GM21786 (cell line): ENCODE results near the gene FRMD3.

Experiments
- ATAC-seq: cut with Tn5 transposase; IDR thresholded peaks from one replicate; pipeline ENCODE4 v1.9.1; 2021; ENCODE audit not compliant: unreplicated experiment

The FRMD3 gene

DNA sequence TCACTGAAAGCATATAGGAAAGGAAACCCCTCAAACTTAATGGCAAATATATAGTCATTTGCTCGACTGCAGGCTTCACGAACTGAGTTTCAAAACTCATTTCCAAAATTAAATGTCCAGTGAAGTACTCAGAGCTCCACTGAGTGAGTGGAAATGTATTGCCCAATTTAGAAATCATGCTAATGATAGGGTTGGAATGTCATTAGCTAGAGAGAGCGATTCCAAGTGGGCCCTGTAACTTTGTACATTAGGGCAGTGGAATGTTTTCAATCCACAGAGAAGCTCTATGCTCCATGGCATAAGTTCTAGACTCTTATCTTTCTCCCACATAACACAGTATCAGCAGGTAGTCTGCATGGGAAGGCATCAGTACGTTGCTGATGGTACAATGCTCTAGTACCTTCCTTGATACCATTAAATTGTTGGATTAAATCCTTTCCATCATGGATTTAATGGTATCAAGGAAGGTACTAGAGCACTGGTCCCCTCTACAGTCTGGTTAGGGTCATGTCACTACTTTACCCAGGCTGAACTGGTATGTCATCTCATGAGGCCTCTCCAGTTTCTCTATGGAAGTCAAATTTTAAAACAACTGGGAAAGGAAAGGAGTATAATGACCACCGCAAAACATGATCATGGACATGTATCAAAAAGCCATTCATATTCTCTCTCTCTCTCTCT is 292.1 kb downstream of the FRMD3 start:
- no peak for ATAC-seq

DNA sequence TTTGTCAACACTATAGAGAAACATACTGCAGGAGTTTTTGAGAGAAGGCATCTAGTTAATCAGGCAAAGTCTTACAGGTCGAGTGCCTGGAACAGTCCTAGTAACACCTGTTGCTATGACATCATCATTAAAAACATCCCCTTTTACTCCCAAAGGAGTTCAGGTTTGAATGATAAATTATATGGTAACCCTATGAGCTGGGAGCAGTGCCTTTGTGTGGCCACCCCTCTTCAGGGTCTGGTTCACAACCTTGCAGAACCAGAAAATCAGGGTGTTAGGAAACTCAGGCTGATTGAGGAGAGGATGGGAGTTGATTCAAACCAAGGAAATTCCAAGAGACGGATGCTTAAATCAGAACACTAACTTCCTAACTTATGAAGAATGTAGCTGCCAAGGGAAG is 296.1 kb downstream of the FRMD3 start:
- ATAC-seq: no peak

DNA sequence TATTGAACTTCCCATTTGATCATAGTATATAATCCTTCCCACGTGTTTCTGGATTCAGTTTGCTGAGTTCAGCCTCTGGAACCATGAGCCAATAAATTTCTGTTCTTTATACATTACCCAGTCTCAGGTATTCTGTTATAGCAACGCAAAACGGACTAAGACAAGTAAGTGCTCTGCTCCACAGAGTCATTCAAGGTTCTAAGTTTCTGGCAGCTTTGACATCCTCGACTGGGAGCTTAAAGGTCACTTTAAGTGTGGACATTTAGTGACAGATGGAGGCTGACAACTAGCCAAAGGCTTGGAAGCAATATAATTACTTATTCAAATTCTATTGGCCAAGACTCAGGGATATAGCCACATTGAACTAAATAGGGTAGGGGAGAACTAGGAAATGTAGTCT is 297.5 kb downstream of the FRMD3 start:
- no peak for ATAC-seq

GRCh38 chr9:83239747-83240146 is 298.5 kb downstream of the FRMD3 start:
- ATAC-seq: no peak

GRCh38 chr9:83238871-83239640 is 299.1 kb downstream of the FRMD3 start:
- ATAC-seq: no peak

- no peak for ATAC-seq
These were observed 302.0 kb downstream of the FRMD3 start for GRCh38 chr9:83236029-83236696.

- ATAC-seq: no peak
These were observed 302.7 kb downstream of the FRMD3 start for GRCh38 chr9:83235526-83235925.

DNA sequence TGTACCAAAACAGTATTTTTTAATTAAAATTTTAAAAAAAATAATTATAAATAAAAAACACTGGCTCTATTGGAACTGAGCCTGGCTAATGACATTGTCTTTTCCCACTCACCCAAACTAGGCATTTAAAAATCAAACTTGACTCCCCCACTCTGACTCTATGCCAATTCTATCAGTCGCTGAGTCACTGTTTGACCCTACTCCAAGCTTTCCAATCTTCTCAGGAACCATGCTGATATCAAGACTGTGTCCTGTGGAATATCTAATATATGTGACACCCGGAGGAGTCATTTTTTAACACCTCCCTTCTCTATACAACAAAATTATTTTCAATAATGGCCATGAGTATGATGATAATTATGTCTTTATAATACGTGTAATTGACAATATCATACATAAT is 303.7 kb downstream of the FRMD3 start:
- ATAC-seq: no peak

DNA sequence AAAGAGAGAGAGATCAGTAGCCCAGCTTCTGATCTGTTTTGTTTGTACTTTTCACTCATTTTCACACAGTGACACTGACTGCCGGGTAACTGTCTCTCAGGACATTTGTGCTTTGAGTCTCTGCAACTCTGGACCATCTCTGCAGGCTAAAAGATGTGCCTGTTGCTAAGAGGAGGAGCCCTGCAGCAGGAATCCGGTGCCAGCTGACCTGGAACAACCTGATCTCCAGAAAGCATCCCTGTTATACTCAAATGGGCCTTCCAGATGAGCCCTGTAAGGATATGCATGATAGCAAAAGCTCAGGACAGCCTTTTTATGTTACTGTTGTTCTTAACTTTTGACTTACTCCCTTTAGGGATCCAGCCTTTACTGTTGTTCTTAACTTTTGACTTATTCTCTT is 304.6 kb downstream of the FRMD3 start:
- ATAC-seq: no peak

DNA sequence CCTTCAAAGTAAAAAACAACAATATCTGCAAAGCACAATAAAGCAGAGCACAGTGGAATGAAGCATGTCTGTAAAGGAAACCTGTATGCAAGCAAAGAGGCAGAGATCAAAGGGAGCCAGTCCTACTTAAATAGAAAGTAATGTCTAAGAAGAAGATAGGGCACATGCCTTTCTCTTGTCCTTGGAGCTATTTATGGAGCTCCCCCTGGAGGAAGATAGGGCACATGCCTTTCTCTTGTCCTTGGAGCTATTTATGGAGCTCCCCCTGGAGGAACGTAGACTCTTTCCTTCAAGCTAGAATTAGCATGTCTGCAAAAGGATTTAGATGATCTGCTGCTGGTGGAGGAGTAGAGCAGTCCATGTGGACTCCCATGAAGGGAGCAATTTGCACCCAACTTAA is 307.2 kb downstream of the FRMD3 start:
- no peak for ATAC-seq

DNA sequence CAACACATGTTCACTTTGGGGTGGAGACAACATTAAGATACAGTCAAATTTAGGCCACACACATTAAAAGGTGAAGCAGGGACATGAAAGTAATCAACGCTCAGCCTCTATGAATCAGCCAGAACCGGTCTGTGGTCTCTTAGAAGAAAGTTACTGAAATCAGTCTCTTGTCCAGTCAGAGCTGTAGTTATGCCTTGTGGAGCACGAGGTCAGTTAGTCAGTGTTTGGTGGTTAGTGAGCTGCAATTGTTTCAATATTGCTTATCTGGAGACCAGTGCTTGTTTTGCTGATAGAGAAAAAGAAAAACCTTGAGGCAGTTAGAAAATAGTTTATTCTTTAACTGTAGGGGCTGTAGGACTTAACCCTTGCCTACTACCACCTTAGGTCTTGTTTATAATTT is 317.5 kb downstream of the FRMD3 start:
- peak; percentile 90 for ATAC-seq

DNA sequence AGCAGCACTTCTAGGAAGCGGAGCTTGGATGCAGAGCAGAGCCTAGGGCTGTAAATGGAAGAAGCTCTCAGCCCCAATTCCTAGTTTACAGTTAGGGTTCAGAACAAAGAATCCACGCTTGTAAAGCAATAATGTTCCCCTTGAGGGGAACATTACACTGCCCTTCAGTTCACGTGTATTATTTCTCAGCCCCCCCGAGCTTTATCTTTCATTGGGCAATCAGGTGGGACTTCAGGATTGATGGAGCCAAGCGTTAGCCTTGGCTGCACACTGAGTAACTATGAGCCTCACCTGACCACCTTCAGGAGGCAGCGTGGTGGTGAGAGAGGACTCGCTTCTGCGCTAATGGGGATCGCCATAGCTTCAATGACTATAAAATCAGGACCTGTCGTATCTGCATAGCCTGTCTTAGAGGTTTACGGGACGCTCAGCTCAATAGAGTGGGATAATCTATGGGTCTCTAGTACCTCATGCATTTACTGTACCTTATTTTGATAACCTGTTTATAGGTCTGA is 318.2 kb downstream of the FRMD3 start:
- ATAC-seq: no peak

- ATAC-seq: peak; percentile 44
These were observed 318.9 kb downstream of the FRMD3 start for GRCh38 chr9:83219154-83219923.

DNA sequence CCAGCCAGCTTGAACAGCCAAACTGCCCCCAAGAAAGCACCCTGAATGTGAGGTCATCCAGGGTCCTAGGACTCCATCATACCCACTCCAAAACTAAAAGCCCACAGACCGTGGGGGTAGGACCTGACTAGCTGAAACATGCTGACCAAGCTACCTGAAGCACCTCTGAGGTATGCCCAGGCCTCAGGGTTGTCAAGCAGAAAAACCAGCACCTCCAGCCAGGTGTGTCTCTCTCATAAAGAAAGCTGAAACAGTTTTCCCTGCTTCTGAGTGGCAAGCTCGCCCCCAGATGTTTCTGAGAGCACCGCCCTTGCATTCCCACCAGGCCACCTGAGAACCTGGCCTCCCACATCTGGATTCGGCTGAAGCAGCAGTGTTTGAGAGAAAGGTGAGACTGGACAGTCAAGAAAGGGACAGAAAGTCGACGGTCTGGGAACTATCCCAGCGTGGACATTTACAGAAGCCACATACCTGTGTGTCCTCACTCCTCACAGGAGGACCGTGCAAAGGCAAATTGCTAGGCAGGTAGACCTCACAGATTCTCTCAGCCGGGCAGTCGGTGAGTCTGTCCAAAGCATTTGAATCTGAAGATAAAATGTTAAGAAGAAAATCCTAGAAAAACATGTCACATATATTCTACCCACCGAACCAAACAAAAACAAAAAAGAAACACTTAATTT is 319.6 kb downstream of the FRMD3 start:
- no peak for ATAC-seq

GRCh38 chr9:83209188-83209731 is 328.9 kb downstream of the FRMD3 start:
- ATAC-seq: no peak

DNA sequence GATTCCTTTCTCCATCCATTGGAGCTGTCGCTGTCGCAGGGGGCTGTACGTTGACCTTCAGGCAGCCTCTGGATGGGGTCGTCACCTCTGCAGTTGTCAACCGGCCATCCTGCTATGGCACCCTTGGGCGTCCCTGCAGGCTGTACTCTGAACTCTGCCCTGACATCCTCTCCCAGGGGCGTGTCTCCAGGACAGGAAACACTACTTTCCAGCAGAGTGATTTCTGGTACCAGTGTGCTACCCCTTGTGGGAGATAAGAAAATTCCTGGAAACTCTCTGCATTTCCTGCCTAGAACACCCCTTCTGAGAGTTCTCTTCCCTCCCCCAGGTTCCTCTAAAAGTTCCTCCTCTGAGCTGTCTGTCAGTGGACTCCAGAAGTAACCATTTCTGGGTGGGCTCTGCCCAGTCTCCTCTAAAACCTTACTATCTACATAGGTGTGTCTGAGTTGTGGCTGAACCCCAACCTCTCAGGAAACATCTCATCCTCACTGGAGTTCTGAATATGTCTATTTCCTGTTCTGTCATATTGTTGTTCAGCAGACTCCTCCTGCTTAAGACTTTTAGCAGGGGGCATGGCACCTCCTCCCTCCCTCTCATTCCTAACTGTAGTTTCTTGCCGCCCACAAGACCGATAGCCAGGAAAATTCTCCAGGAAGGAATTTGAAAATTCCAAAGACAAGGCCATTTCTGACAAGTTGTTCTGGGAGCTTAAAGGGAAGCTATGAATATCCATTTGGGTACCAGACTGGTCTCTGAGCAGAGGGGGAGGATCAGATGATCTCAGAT is 329.9 kb downstream of the FRMD3 start:
- no peak for ATAC-seq

GRCh38 chr9:83204047-83204446 is 334.2 kb downstream of the FRMD3 start:
- ATAC-seq: no peak

GRCh38 chr9:83200531-83200930 is 337.7 kb downstream of the FRMD3 start:
- no peak for ATAC-seq

- ATAC-seq: no peak
These were observed 338.4 kb downstream of the FRMD3 start for GRCh38 chr9:83199832-83200231.

GRCh38 chr9:83199240-83199639 is 339.0 kb downstream of the FRMD3 start:
- ATAC-seq: no peak
